Measurements from ENCODE around the gene CNTN4.

The CNTN4 gene

DNA sequence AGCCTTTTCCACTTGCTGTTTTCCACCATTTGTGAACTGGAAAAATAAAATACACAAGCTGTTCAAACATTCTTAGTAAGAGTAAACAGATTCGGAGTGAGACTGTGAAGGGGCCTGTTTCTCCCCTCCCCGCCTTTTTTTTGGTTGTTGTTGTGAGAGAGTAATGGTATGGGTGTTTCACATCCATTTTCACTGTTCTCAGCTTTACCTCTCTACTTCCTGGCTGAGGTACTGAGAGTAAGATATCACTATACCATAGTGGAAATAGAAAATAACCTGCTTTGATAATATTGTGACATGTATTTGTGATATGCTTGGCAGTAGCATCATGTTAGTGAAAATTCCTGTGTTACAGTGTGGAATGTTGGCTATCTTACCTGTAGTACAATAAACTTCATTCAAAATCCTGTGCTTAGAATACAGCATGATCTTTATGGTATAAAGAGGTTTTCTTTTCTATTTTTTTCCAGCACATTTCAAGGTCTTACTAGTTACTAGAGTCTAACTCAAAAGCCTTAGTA, 12.0 kb downstream of the CNTN4 start:
- H3K4me1 ChIP-seq (ENCODE audit: insufficient read depth, insufficient read length), result no peaks in the 10 kb centered on the region
- no peaks in the 10 kb centered on the region for H3K36me3 ChIP-seq (ENCODE audit: insufficient read depth, insufficient read length, low read length)
- no peak overlapping the region for H3K9ac ChIP-seq (ENCODE audit: insufficient read length, low read depth)
- H3K27me3 ChIP-seq (ENCODE audit: insufficient read depth, insufficient read length), result no peaks in the 10 kb centered on the region
- no peak for DNase-seq (ENCODE audit: low read depth, low spot score)
- H3K9me3 ChIP-seq (ENCODE audit: insufficient read depth, low read length), result peaks cover 8% of the 10 kb centered on the region; the same call in 1 of the 2 replicates
- no peak overlapping the region for H3K4me3 ChIP-seq (ENCODE audit: insufficient read length, low read depth)
- TF ChIP-seq SUZ12 (IDR thresholded peaks at IDR 0.05; ENCODE audit: extremely low read depth, insufficient read depth, insufficient read length), result no peak
- TF ChIP-seq YY1 (IDR thresholded peaks at IDR 0.05; ENCODE audit: insufficient read depth, insufficient read length), result no peak
- TF ChIP-seq ZNF274 (IDR thresholded peaks at IDR 0.05; ENCODE audit: low read depth, low read length), result no peak

DNA sequence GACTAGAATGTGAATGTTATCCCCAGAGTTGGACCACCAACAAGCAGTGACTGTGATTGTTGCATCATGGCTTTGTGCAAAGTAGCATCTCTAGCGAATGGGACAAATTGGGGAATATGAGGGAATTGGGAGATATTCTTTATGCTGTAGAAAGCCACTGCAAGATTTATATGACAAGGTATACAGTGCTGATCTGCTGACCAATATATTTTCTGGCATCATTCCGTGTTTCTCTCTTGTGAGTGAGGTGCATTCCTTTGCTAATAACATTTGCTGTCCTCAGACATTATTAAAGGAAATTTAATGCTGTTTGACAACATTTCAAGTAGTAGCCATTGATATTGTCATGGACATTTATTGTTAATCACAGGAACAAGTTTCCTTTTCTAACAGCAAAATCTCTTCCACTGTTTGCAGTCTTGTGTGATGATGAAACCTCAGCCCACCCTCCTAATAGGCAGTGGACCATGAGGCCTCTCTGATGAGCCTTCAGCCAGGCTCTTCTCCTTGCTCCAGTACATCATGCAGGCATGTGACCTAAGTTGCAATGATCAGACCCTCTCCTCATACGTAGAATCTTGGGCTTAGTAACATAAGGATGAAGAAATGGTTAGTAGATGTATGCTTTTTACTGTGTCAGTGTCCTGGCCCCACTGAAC, 16.1 kb downstream of the CNTN4 start:
- H3K9me3 ChIP-seq (ENCODE audit: insufficient read depth, low read length), result no peaks in the 10 kb centered on the region
- TF ChIP-seq YY1 (IDR thresholded peaks at IDR 0.05; ENCODE audit: insufficient read depth, insufficient read length) (no peak), ZNF274 (IDR thresholded peaks at IDR 0.05; ENCODE audit: low read depth, low read length) (no peak)
- DNase-seq (ENCODE audit: low read depth, low spot score), result no peak
- H3K9ac ChIP-seq (ENCODE audit: insufficient read length, low read depth), result no peak overlapping the region
- H3K4me1 ChIP-seq (ENCODE audit: insufficient read depth, insufficient read length), result no peaks in the 10 kb centered on the region
- no peaks in the 10 kb centered on the region for H3K27me3 ChIP-seq (ENCODE audit: insufficient read depth, insufficient read length)
- no peaks in the 10 kb centered on the region for H3K36me3 ChIP-seq (ENCODE audit: insufficient read depth, insufficient read length, low read length)
- no peak overlapping the region for H3K4me3 ChIP-seq (ENCODE audit: insufficient read length, low read depth)

DNA sequence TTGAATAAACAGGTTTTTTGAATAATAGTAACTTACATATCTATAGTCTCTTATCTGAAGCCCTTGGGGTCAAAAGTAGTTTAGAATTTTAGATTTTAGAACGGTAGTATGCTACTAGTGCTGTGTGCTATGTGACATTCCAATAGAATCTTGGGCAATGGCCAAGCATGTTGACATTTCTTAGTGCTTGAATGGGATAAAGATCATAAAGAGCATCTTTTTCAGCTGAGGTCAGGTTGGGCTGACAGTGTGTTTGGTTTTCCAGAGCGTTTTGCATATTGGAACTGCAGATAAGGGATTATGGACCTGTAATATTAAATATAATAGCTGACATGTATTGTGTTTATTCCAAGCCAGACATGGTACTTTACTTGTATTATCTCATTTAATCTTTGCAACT, 32.1 kb downstream of the CNTN4 start:
- Histone ChIP-seq H3K4me3 (ENCODE audit: insufficient read length, low read depth) (no peak overlapping the region), H3K9me3 (ENCODE audit: insufficient read depth, low read length) (no peaks in the 10 kb centered on the region), H3K27me3 (ENCODE audit: insufficient read depth, insufficient read length) (no peaks in the 10 kb centered on the region), H3K36me3 (ENCODE audit: insufficient read depth, insufficient read length, low read length) (no peaks in the 10 kb centered on the region), H3K4me1 (ENCODE audit: insufficient read depth, insufficient read length) (no peaks in the 10 kb centered on the region), H3K9ac (ENCODE audit: insufficient read length, low read depth) (no peak overlapping the region)
- no peak for DNase-seq (ENCODE audit: low read depth, low spot score)
- TF ChIP-seq SUZ12 (IDR thresholded peaks at IDR 0.05; ENCODE audit: extremely low read depth, insufficient read depth, insufficient read length), result no peak
- no peak for TF ChIP-seq YY1 (IDR thresholded peaks at IDR 0.05; ENCODE audit: insufficient read depth, insufficient read length)

DNA sequence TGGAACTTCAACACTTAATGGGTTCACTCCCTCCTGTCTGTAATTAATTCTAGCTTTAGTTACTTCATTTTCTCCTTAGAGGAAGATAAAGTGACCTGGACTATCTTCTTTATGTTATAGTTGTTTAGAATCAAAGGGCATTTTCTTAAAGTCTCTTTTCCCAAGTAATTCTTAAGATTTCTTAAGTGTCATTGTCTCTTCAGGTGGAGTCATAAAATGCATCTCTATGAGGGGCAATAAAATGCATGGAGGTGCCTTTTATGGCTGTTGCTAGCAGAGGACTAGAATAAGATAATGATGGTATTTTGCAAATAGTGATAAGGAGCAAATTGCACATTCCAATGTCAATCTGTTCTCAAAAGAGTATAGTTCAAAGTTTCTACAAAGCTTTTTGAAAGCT, 34.5 kb downstream of the CNTN4 start:
- Histone ChIP-seq H3K36me3 (ENCODE audit: insufficient read depth, insufficient read length, low read length) (no peaks in the 10 kb centered on the region), H3K27me3 (ENCODE audit: insufficient read depth, insufficient read length) (no peaks in the 10 kb centered on the region), H3K9me3 (ENCODE audit: insufficient read depth, low read length) (no peaks in the 10 kb centered on the region), H3K9ac (ENCODE audit: insufficient read length, low read depth) (no peak overlapping the region), H3K4me1 (ENCODE audit: insufficient read depth, insufficient read length) (no peaks in the 10 kb centered on the region), H3K4me3 (ENCODE audit: insufficient read length, low read depth) (no peak overlapping the region)
- no peak for TF ChIP-seq YY1 (IDR thresholded peaks at IDR 0.05; ENCODE audit: insufficient read depth, insufficient read length)
- no peak for TF ChIP-seq SUZ12 (IDR thresholded peaks at IDR 0.05; ENCODE audit: extremely low read depth, insufficient read depth, insufficient read length)
- TF ChIP-seq ZNF274 (IDR thresholded peaks at IDR 0.05; ENCODE audit: low read depth, low read length), result no peak
- DNase-seq (ENCODE audit: low read depth, low spot score), result no peak

DNA sequence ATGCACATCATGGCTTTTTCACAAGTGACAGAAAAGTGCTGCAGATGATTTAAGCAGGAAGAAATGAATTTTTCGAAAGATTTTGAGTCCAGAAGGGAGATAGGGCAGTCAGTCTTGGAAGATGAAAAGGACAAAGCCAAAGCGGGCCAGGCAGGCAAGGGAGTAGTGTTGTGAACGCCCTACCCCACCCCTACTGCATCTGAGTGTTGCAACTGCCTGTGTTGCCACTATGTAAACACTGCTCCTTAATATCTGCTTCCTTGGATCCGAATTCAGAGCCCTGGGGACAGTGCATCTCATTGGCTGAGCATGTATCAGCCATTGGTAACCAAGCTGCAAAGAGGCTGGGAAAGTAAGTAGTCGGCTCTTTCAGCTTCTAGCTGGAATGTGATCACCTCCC, 39.0 kb downstream of the CNTN4 start:
- no peaks in the 10 kb centered on the region for H3K4me1 ChIP-seq (ENCODE audit: insufficient read depth, insufficient read length)

DNA sequence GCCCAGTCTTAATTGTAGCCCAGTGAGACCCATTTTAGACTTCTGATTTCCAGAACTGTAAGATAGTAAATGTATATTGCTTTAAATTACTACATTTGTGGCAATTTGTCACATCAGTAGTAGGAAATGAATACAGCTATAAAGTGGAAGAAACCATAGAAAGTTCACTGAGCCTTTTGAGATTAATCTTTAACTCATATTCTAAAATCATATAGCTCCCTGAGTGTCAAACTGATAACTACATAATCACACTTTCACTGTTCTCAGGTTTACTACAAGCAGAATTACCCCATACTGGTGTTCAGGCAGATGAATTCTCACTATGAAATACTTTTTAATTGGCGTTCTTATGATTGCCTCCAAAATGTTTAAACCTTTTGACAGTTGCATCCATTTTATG, 42.8 kb downstream of the CNTN4 start:
- Histone ChIP-seq H3K36me3 (ENCODE audit: insufficient read depth, insufficient read length, low read length) (no peaks in the 10 kb centered on the region), H3K9ac (ENCODE audit: insufficient read length, low read depth) (no peak overlapping the region), H3K4me1 (ENCODE audit: insufficient read depth, insufficient read length) (no peaks in the 10 kb centered on the region), H3K9me3 (ENCODE audit: insufficient read depth, low read length) (no peaks in the 10 kb centered on the region), H3K4me3 (ENCODE audit: insufficient read length, low read depth) (no peak overlapping the region), H3K27me3 (ENCODE audit: insufficient read depth, insufficient read length) (no peaks in the 10 kb centered on the region)
- TF ChIP-seq ZNF274 (IDR thresholded peaks at IDR 0.05; ENCODE audit: low read depth, low read length) (no peak), SUZ12 (IDR thresholded peaks at IDR 0.05; ENCODE audit: extremely low read depth, insufficient read depth, insufficient read length) (no peak), YY1 (IDR thresholded peaks at IDR 0.05; ENCODE audit: insufficient read depth, insufficient read length) (no peak)
- no peak for DNase-seq (ENCODE audit: low read depth, low spot score)

More for the DNA sequence above, 39.0 kb downstream of the CNTN4 start:
- no peaks in the 10 kb centered on the region for H3K27me3 ChIP-seq (ENCODE audit: insufficient read depth, insufficient read length)
- no peak for DNase-seq (ENCODE audit: low read depth, low spot score)
- no peak overlapping the region for H3K9ac ChIP-seq (ENCODE audit: insufficient read length, low read depth)
- TF ChIP-seq SUZ12 (IDR thresholded peaks at IDR 0.05; ENCODE audit: extremely low read depth, insufficient read depth, insufficient read length) (no peak), YY1 (IDR thresholded peaks at IDR 0.05; ENCODE audit: insufficient read depth, insufficient read length) (no peak), ZNF274 (IDR thresholded peaks at IDR 0.05; ENCODE audit: low read depth, low read length) (no peak)
- no peaks in the 10 kb centered on the region for H3K36me3 ChIP-seq (ENCODE audit: insufficient read depth, insufficient read length, low read length)
- H3K9me3 ChIP-seq (ENCODE audit: insufficient read depth, low read length), result no peaks in the 10 kb centered on the region
- H3K4me3 ChIP-seq (ENCODE audit: insufficient read length, low read depth), result no peak overlapping the region

DNA sequence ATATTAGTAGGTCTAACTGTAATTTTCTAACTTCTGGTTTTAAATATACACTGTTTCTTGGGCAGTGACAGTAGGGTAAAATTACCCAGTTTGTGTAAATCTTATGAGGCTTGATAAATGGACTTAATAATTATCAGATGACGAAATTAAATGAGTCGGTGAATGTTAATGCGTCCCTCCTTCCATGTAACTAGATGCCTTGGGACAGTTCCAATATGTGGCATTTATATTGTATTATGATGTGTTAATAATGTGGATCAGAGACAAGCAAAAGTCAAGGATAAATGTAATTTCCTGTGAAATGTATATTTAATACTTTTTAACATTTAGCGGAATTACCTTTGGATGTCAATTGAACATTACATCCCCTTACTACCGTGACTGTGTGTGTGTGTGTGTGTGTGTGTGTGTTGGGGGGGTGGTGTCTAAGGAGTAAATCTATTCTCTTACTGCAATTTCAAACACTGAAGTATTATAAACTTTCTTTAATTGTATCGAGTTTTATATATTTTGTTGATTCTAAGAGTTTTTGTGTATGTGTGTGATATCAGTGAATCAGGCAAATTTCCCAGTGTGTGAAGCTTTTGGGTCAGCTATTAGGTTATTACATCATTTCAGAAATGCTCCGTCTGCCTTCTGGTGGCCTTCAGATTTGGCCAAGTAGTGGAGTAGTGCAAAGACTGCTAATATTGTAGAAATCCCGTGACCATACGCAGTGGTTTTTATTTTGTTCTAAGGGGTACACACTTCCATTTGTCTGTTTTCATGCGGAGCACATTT, 50.1 kb downstream of the CNTN4 start:
- no peaks in the 10 kb centered on the region for H3K36me3 ChIP-seq (ENCODE audit: insufficient read depth, insufficient read length, low read length)
- DNase-seq (ENCODE audit: low read depth, low spot score), result no peak
- H3K9me3 ChIP-seq (ENCODE audit: insufficient read depth, low read length), result no peaks in the 10 kb centered on the region
- no peaks in the 10 kb centered on the region for H3K4me1 ChIP-seq (ENCODE audit: insufficient read depth, insufficient read length)
- no peak overlapping the region for H3K9ac ChIP-seq (ENCODE audit: insufficient read length, low read depth)
- H3K27me3 ChIP-seq (ENCODE audit: insufficient read depth, insufficient read length), result no peaks in the 10 kb centered on the region
- TF ChIP-seq SUZ12 (IDR thresholded peaks at IDR 0.05; ENCODE audit: extremely low read depth, insufficient read depth, insufficient read length), result no peak
- TF ChIP-seq ZNF274 (IDR thresholded peaks at IDR 0.05; ENCODE audit: low read depth, low read length), result no peak
- TF ChIP-seq YY1 (IDR thresholded peaks at IDR 0.05; ENCODE audit: insufficient read depth, insufficient read length), result no peak
- no peak overlapping the region for H3K4me3 ChIP-seq (ENCODE audit: insufficient read length, low read depth)
